Measurements from ENCODE around the gene GIT2. TPM values are rescaled to one million over a fixed set of nuclear protein-coding genes. Genes with fewer than 3 reads are reported as not detected.

Gene GIT2
- total and polyA plus RNA-seq, 2 of the 13 experiments (the other 11 are each of a cell fraction or from before 2014, with no cell fraction given): 18.4 to 19.8 TPM

- TF ChIP-seq ZNF275 (CRISPR knock-in tag; IDR thresholded peaks at IDR 0.05; ENCODE audit: borderline replicate concordance) (no peak), HOXA9 (CRISPR knock-in tag; IDR thresholded peaks at IDR 0.05; ENCODE audit: borderline replicate concordance) (no peak), DBP (CRISPR knock-in tag; IDR thresholded peaks at IDR 0.05; ENCODE audit: not compliant biosample characterization) (no peak), ZNF282 (IDR thresholded peaks at IDR 0.05; ENCODE audit: partially characterized antibody) (no peak), ZKSCAN8 (CRISPR knock-in tag; IDR thresholded peaks at IDR 0.05; ENCODE audit: borderline replicate concordance) (peak; percentile 64; the same call in 1 of the 2 replicates), HNRNPK (IDR thresholded peaks at IDR 0.05; ENCODE audit: low read depth, low read length, poor library complexity, severe bottlenecking) (no peak), RELA (CRISPR knock-in tag; IDR thresholded peaks at IDR 0.05) (no peak), ZNF207 (IDR thresholded peaks at IDR 0.05; ENCODE audit: borderline replicate concordance) (no peak), ZNF580 (CRISPR knock-in tag; IDR thresholded peaks at IDR 0.05; ENCODE audit: borderline replicate concordance, low read depth) (peak; percentile 80; the same call in 1 of the 2 replicates), FOXA1 (IDR thresholded peaks at IDR 0.05) (peak; percentile 71; the same call in 1 of the 2 replicates), FOXA1 (CRISPR knock-in tag; IDR thresholded peaks at IDR 0.05) (peak; percentile 75), NFYC (CRISPR knock-in tag; IDR thresholded peaks at IDR 0.05) (peak; percentile 53), ZFP36L1 (CRISPR knock-in tag; IDR thresholded peaks at IDR 0.05) (peak; percentile 87; the same call in 1 of the 2 replicates), SIN3B (IDR thresholded peaks at IDR 0.05; ENCODE audit: low read length) (no peak), SNAI1 (CRISPR knock-in tag; IDR thresholded peaks at IDR 0.05; ENCODE audit: borderline replicate concordance) (no peak), PPARG (CRISPR knock-in tag; conservative IDR thresholded peaks at IDR 0.05) (peak; percentile 80), SSRP1 (CRISPR knock-in tag; IDR thresholded peaks at IDR 0.05) (0 out of 2 replicates have a peak, but pooled peaks have one; percentile 63), ZMYM2 (CRISPR knock-in tag; IDR thresholded peaks at IDR 0.05) (no peak), ZNF407 (CRISPR knock-in tag; IDR thresholded peaks at IDR 0.05; ENCODE audit: not compliant biosample characterization) (no peak), SOX6 (IDR thresholded peaks at IDR 0.05) (no peak), SOX6 (CRISPR knock-in tag; IDR thresholded peaks at IDR 0.05) (peak; percentile 99)
Observed at GRCh38 chr12:110039085-110039807, 43.1 kb upstream of the GIT2 start (continued).

Data from HepG2 (cell line).